ENCODE results near the gene TMEM150C. TPM values are rescaled to one million over a fixed set of nuclear protein-coding genes. Genes with fewer than 3 reads are reported as not detected.

TMEM150C gene
- total RNA-seq, 1 donor, result 0.43 TPM

DNA sequence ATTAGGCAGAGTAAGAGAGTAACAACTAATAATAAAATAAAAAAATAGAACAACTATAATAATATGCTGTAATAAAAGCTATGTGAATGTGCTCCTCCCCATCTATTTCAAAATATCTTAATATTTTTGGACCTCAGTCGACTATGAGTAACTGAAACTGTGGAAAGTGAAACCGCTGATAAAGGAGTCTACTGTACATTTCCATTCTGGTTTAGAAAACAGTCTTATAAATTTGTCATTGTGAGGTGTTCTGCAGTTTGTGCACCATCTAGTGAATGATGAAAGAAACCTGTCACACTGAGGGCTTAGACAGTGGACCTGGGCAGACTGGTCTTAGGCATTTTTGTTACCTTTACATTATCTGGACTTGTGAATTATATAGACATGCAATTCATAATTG is 42.0 kb downstream of the TMEM150C start:
- TF ChIP-seq, protein P1, sequence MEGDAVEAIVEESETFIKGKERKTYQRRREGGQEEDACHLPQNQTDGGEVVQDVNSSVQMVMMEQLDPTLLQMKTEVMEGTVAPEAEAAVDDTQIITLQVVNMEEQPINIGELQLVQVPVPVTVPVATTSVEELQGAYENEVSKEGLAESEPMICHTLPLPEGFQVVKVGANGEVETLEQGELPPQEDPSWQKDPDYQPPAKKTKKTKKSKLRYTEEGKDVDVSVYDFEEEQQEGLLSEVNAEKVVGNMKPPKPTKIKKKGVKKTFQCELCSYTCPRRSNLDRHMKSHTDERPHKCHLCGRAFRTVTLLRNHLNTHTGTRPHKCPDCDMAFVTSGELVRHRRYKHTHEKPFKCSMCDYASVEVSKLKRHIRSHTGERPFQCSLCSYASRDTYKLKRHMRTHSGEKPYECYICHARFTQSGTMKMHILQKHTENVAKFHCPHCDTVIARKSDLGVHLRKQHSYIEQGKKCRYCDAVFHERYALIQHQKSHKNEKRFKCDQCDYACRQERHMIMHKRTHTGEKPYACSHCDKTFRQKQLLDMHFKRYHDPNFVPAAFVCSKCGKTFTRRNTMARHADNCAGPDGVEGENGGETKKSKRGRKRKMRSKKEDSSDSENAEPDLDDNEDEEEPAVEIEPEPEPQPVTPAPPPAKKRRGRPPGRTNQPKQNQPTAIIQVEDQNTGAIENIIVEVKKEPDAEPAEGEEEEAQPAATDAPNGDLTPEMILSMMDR (IDR thresholded peaks at IDR 0.05; ENCODE audit: insufficient read depth, low read depth, low read length), result no peak
- DNase-seq (ENCODE audit: low read depth), result peak; percentile 21
- H3K4me3 ChIP-seq (ENCODE audit: low read depth, low read length), result no peak overlapping the region

GRCh38 chr4:82519072-82519471 is 42.7 kb downstream of the TMEM150C start:
- no peak overlapping the region for H3K4me3 ChIP-seq (ENCODE audit: low read depth, low read length)
- TF ChIP-seq, protein P1 (IDR thresholded peaks at IDR 0.05; ENCODE audit: insufficient read depth, low read depth, low read length), result no peak
- DNase-seq (ENCODE audit: low read depth), result no peak

DNA sequence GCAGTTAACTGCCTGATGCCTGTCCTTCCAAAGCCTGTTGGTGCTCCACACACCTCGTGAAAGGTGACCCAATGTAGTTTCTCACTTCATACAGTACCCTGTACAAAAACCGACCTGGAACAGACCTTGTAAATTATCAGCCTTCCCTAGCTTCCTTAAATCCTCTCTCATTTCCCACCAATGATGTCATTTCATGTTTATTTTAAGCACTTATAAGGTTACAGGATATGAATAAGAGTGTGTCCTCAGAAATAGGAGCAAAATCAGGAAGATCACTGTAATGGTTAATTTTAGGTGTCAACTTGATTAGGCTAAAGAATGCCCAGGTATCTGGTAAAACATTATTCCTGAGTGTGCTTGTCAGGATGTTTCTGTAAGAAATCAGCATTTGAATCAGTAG is 44.7 kb downstream of the TMEM150C start:
- no peak for DNase-seq (ENCODE audit: low read depth)
- H3K4me3 ChIP-seq (ENCODE audit: low read depth, low read length), result no peak overlapping the region
- TF ChIP-seq, protein P1 (IDR thresholded peaks at IDR 0.05; ENCODE audit: insufficient read depth, low read depth, low read length), result no peak

GRCh38 chr4:82515705-82516104 is 46.1 kb downstream of the TMEM150C start:
- TF ChIP-seq, protein P1 (IDR thresholded peaks at IDR 0.05; ENCODE audit: insufficient read depth, low read depth, low read length), result no peak
- DNase-seq (ENCODE audit: low read depth), result peak; percentile 25
- H3K4me3 ChIP-seq (ENCODE audit: low read depth, low read length), result no peak overlapping the region

DNA sequence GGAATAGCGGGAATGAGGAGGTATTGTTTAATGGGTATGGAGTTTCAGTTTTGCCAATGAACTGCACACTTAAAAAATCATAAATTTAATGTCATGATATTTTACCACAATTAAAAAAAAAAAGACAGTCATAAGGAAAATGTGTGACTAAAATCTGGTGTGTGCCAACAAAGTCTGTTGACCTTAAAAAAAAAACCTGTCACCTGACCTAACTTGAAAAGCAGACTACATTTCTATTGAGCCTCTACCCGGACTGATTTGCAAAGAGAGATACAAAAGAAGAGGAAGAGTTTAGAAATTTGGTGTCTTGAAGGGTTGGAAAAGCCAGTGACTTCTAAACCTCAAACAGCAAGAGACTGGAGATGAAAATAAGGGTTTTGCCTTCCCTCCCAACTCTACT is 48.4 kb downstream of the TMEM150C start:
- TF ChIP-seq, protein P1 (IDR thresholded peaks at IDR 0.05; ENCODE audit: insufficient read depth, low read depth, low read length), result no peak
- H3K4me3 ChIP-seq (ENCODE audit: low read depth, low read length), result no peak overlapping the region
- DNase-seq (ENCODE audit: low read depth), result no peak

- TF ChIP-seq, protein P1 (IDR thresholded peaks at IDR 0.05; ENCODE audit: insufficient read depth, low read depth, low read length), result no peak
- no peak for DNase-seq (ENCODE audit: low read depth)
Observed at GRCh38 chr4:82510216-82510615, 51.6 kb downstream of the TMEM150C start.

GRCh38 chr4:82508806-82509428 is 52.9 kb downstream of the TMEM150C start:
- no peak overlapping the region for H3K4me3 ChIP-seq (ENCODE audit: low read depth, low read length)
- DNase-seq (ENCODE audit: low read depth), result no peak
- TF ChIP-seq, protein P1 (IDR thresholded peaks at IDR 0.05; ENCODE audit: insufficient read depth, low read depth, low read length), result no peak

More at GRCh38 chr4:82510216-82510615, 51.6 kb downstream of the TMEM150C start:
- H3K4me3 ChIP-seq (ENCODE audit: low read depth, low read length), result no peak overlapping the region

Data from fibroblast of villous mesenchyme (primary cell).